HPDE6-E6E7 (cell line): Measurements from ENCODE around the gene SAMD11.

Experiments
- DNase-seq: peaks from one replicate; pipeline ENCODE4 v3.0.0; 2011; ENCODE audit warnings: missing footprints; ENCODE audit errors: extremely low spot score

The SAMD11 gene

DNA sequence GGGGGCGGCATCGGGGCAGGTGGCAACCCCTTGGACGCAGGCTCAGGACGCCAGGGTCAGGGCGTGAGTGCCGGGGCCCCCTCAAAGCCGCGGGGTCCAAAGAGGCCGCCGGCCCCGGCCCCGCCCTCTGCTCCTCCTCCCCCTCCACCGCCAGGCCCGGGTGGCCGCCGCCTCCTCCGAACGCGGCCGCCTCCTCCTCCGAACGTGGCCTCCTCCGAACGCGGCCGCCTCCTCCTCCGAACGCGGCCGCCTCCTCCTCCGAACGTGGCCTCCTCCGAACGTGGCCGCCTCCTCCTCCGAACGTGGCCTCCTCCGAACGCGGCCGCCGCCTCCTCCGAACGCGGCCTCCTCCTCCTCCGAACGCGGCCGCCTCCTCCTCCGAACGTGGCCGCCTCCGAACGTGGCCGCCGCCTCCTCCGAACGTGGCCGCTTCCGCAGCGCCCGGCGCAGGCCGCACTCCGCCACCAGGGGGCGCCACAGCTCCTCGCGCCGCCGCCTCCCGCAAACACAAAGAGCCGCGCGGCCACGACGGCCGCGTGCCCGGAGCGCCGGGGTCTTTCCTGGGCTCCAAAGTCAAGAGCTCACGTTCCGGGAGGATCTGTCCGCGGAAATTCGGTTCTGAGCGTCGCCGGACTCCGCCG lies 19.3 kb upstream of the SAMD11 start:
- no peak for DNase-seq

DNA sequence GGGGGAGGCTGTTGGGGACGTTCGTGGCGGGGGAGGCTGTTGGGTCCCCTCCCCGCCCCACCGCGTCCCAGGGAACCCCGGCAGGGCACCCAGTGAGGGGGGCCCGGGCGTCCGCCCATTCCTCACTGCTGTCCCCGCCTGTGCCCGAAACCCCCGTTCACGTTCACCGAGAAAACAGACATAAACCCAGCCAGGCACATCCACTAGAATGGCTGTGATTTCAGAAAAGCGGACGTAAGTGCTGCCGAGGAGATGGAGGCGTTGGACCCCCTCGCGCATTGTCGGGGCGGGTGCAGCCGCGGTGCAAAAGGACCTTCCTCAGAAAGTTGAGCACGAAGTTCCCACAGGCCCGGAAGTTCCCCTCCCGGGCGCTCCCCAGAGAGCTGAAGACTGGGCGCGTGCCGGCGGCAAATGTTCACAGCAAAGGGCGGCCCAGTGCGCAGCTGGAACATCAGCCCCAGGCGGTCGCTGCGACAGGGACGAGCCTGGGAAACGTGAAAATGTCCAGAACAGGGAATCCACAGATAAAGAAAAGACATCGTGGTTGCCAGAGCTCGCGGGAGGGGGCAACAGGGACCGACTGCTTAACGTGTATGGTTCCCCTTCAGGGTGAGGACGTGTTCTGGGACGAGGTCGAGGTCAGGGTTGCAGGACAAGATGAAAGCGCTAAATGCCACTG lies 18.5 kb upstream of the SAMD11 start:
- DNase-seq: no peak

DNA sequence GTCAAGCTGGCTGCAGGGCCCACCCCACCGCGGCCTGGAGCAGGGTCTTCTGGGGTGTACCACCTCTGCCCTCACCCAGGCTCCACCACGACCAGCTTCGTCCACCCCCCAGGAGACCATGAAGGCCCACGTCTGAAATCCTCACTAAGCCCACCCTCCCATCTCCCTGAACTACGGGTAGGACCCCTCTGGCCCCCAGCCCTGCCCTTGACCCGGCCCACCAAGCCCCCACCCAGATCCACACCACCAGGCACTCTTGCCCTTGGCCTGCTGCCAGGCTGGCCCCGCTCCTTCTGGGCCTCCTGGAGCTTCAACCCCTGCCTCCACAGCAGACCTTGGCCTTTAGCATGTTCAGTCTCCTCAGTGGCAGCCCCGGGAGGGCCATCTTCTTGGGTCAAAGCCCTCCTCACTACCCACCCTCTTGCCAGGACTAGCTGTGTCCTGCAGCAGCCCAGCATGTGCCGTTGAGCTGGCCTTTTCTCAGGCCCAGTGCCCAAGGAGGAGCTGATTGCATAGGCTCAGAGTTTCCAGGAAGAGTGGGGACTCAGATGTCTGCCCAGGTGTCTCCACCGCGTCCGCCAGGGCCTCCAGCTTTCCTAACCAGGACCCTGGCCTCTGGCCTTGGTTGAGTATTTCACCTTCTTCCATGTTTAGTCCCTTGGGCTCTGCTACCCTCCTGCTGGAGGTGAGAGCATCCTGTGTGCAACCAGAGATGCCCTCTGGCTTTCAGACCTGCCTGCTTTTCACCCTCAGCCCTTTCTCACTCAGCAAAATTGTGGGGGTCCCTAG lies 17.7 kb upstream of the SAMD11 start:
- no peak for DNase-seq

DNA sequence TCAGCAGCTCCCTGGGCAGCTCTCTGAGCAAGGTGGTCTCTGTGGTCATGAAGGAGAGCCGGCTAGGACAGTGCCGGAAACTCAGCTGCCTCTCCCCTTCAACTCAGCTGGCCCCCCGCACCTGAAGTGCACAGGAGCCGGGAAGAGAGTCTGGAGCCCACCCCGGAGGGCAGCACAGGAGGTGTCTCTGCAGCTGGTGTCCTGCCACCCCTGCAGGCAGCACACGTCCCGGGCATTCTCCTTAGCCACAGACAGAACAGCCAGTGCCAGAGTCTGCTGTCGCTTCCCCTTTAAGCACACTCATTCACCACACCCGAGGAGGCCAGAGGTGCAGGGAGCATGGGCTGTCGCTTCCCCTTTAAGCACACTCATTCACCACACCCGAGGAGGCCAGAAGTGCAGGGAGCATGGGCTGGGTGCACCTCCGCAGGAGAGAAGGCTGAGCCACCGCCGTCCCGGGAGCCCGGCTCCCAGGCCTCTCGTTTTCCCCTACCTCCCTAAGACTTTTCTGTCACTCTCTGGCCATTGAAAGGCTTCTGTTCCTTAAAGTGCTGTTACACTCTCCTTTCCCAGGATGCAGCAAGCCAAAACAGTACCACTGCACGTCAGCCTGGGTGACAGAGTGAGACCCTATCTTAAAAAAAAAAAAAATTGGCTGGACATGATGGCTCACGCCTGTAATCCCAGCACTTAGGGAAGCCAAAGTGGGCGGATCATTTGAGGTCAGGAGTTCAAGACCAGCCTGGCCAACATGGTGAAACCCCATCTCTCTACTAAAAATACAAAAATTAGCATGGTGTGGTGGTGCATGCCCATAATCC lies 16.9 kb upstream of the SAMD11 start:
- peak; percentile 45 for DNase-seq

DNA sequence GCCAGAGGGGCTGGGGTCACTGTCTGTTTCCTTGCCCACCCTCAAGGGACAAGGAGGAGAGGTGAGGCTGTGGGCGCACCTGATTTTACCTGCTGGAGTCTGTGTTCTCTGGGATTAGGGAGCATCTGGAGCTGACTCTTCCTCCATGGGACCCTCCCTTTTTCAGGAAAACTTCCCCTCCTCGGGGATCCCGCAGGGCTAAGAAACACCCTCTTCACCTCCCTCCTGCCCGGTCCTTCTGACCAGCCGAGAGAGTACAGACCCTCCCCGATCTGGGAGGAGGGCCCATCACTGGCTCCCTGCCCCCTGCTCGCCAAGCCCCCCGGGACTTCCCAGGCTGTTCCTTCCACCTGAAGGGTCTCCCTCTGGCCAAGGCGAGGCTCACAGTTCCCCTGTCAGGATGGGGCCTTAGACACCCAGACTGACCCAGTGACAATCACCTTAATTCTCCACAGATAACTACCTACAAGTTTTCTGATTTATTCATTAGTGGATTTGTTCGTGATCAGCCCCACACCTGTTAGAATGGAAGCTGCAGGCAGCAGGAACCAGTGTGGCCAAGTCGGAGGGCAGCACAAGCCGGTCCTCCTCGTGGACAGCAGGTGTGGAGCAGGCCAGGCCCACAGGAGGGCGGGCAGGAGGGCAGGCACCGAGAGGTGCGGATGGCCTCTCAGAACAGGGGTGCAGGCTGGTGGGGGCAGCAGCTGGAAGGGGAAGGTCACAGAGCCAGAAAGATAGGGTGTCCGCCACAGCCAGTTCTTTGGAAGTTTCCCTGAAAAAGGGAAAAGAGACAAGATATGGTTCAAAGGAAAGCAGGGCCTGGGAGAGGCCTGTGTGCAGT lies 15.9 kb upstream of the SAMD11 start:
- DNase-seq: no peak

DNA sequence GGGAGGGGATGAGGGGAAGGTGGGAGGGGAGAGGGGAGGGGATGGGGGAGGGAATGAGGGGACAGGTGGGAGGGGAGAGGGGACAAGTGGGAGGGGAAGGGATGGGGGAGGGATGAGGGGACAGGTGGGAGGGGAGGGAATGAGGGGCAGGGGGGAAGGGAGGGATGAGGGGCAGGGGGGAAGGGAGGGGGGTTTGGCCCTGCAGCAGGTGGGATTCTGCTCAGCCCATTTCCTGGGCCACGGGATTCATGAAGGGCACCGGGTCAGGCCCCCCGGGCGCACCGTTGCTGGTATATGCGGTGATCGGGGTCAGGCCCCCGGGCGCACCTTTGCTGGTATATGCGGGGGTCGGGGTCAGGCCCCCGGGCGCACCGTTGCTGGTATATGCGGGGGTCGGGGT lies 15.1 kb upstream of the SAMD11 start:
- no peak for DNase-seq

DNA sequence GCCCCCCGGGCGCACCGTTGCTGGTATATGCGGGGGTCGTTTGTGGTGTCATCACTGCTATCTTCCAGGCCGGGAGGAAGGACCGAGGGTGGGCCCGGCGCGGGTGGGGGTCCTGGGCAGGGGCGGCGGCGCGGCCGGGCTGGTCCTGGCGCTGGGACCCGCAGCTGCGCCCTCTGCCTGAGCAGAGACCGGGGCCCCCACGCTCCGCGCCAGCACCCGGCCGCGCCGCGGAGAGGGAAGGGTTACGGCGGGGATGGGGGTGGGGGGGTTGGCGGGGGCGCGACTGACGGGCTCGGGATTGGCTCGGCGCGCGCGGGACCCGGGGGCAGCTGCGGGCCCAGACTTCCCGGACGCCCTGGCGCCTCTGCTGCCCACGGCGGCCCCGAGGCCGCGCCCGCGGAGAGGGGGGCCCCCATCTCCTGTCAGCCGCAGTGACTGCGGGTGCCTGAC lies 13.8 kb upstream of the SAMD11 start:
- DNase-seq: no peak

DNA sequence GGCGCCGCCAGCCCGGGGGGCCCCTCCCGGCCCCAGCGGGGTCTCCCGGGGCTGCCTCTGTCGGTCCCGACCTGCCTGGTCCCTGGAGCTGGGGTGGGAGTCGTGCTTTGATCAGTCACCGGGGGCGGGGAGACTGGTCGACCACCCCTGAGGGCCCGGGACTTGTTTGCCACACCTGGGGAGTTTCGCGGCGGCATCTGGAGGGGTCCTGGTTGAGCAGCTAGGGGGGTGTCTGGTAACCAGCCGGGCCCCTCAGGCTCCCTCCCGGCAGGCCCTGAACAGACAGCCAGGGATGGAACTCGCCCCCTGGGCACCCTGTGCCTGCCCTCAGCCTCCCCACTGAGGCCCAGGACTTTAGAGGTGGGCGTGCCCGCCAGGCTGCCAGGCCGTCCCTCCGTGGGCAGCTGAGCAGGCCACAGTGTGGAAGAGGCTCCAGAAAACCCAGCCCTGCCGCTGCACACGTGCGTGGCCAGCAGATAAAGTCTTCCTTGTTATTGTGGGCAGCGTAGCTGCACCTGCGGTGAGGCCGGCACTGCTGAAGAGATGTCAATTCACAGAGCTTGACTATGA lies 13.3 kb upstream of the SAMD11 start:
- DNase-seq: no peak

DNA sequence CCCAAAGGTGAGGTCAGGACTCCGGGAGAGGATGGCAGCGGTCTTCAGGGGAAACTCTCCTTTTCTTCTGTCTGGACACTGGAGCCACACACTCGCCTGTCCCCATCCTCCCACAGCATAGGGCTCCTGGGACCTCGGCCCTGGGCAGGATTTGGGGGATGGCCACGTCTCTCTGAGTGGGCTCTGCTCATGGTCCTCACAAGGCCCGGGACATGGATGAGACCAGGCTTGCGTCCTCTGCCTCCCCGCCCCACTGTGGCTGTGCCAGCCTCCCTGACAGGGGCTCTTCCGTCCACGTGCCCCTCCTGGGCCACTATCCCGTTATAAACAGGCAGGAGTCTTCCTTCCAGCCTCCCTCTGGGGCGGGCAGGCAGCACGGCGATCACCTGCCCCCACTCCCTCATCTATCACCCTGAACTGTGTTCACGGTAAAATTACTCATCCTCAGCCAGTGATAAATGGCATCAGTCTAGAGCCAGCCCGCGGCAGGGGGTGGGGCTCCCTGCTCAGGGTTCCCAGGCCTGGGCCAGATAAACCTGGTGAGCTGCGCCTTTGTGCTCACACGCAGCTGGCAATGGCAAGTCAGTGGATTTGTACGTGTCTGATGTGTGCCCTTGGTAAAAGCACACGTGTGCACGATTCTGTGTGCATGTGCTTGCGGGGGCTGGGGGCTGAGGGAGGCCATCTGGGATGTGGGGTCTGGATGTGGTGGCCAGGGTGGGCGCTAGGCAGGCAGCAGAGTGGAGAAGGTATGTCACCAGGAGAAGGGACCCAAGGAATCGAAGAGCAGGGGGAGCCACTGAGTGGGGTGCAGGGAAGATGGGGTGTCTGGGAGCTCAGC lies 12.6 kb upstream of the SAMD11 start:
- peak; percentile 86 for DNase-seq

DNA sequence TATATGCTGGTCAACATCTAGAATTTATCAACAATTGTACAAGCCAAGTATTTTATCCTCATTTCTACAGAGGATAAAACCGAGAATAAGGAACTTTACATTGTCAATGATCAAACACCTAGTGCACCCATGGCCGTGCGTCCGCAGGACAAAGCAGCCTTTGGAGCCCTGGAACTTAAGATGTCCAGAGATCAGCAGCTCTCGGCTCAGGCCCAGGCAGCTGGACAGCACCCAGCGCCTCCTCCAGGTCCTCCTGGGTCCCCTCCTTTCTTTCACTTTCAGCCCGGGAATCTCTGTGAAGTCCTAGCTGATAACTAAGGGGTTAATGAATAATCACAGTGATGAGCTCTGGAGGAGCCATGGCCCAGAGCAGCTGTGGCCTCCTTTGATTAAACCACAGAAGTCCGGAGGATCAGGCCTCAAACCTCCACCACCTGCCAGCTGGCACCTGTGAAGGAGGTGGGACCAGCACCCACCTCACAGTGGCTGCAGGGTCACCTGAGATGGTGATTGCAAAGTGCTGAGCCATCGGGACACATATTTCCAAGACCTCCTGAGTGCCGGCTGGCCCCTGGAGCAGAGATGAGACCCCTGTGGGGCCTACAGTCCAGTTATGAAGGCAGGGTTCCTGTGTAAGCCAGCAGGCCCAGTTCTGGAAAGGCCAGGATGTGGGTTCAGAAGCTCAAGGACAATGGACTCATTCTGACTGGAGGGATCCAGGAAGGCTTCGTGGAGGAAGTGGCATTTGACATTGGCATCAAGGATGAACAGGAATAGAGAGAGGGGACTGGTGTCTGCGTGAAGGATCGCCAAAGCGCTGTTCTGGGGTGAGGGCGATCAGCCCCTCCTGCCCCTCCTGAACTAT lies 11.6 kb upstream of the SAMD11 start:
- DNase-seq: no peak

DNA sequence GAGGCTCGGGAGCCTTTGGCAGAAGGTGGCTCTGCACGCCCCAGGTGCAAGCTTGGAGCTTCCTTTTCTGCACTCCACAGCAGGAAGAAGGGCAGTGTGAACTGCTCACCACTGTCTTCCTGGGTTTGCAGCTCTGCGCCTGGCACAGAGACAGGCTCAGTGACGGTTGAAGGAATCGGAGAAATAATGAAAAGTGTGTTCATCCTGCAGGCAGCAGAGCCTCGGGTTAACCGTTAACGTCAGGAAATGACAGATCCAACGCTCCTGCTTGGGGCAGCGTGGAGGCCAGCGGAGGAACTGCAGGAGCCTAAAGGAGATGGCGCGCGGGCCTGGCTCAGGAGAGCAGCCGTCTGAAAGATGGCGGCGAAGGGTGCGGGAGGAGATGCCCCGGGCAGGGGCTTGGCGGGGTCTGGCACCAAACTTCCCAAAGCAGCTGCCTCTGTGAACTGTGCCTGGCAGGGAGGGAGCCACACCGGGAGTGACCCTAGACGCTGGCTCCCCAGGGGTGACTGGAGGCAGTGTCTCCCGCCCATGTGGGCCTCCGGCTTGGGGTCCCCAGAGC lies 10.9 kb upstream of the SAMD11 start:
- DNase-seq: no peak

DNA sequence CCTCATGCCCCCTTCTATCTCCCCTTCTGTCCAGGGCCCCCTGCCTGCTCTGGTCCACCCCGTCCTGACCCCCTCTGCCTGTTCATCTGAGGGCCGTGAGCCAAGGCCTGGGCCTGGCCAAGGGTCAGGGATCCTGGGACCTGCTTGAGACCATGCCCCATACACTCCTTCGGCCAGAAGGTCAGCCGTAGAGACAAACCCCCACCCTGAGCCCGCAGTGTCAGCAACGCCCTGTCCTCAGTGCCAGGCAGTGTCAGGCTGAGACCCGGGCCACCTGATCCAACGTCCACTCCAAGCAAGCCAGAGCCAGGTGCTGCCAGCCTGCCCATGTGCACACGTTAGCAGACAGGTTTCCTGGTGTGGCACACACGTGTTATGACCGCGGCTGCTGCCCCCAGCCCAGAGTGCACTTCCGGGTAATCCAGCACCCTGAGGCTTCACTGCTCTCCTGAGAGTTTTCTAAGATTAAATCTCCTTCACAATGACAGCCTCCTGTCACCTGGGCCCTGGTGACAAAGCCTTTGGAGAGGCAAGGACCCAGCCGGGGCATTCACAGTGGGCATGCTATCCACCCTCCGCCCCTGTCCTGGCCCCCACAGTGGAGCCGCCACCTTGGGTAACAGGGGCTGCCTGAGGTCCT lies 10.1 kb upstream of the SAMD11 start:
- DNase-seq: no peak

DNA sequence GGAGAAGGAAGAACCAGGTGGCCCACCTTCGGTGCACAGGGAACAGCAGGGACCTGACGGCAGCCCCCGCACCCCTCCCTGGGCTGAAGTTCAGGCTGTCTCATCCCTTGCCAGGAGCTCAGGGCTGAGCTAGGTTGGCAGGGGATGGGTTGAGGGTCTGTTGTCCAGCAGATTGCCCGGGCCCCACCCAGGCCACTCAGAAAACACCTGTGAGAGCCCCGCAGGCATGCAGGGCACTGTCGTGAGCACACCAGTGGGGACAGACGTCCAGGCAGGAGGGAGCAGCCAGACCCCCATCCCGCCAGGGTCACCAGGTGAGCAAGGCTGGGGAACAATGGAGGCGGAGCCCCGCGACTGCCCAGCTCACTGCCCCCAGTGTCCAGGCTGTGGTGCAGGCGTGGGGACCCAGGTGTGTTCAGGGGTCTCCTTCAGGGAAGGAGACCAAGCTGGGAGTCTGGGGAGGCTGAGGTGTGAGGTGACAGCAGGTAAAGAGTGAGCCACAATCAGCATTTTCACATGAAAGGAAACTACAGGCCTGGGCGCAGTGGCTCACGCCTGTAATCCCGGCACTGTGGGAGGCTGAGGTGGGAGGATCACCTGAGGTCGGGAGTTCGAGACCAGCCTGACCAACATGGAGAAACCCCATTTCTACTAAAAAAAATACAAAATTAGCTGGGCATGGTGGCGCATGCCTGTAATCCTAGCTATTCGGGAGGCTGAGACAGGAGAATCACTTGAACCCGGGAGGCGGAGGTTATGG lies 9.4 kb upstream of the SAMD11 start:
- no peak for DNase-seq

DNA sequence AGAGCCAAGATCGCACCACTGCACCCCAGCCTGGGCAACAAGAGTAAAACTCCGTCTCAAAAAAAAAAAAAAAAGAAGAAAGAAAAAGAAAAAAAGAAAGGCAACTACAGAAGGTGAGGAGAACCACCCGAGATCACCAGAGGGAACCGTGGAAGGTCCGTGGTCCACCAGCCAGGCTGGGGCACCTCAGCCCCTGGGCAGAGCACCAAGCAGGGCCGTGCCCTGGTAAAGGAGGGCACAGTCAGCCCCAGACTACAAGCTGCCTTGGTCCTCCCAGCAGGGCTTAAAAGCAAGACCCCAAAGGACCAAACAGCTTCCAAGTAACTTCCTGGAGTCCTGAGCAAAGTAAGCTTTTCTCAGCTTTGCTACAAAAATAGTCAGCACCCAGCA lies 8.8 kb upstream of the SAMD11 start:
- DNase-seq: no peak

DNA sequence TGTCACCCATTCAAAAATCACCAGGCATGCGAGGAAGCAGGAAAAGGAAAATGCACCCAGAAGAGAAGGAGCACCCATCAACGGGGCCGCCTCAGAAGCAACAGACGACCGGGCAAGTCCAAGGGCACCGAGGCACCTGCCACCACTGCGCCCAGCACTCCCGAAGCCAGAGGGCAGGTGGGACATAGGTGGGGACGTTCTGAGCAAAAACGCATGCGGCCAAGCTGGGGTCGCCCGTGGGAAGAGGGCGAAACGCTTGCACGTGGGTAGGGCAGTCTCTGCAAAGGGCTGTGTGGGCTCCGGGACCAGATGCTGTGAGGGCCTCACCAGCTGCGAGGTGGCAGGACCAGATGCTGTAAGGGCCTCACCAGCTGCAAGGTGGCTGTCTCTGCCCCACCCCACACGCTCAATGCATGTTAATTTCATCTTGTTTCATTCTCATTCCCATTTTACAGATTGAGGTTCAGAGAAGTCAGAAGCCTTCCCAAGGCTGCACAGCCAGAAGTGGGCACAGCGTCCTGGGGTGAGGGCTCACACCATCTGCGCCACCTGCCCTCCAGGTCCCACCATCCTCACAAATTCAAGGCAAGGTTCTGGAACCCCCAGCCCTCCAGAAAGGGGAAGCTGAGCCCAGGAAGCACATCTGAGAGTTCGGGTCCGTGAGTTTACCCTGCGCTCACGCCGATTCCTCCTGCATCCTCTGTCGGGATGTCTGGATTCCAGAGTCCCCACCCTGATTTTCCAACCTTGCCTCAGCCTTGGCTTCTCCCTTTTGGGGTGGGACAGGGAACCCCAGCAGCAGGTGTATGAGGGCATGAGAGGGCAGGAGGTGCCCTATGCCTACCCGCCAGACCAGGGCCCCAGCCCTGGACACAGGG lies 8.2 kb upstream of the SAMD11 start:
- no peak for DNase-seq
